Measurements from ENCODE around the gene NIPA2.

NIPA2 gene

GRCh38 chr15:22903961-22904534, 65.6 kb downstream of the NIPA2 start:
- DNase-seq (ENCODE audit: low read depth) = no peak
- no peak for TF ChIP-seq CTCF (conservative IDR thresholded peaks at IDR 0.05; ENCODE audit: control insufficient read depth, insufficient read depth, low read depth, low read length)
- H3K4me3 ChIP-seq (ENCODE audit: control insufficient read depth, low read depth, low read length) = no peak overlapping the region

- TF ChIP-seq CTCF (conservative IDR thresholded peaks at IDR 0.05; ENCODE audit: control insufficient read depth, insufficient read depth, low read depth, low read length) = no peak
- no peak overlapping the region for H3K4me3 ChIP-seq (ENCODE audit: control insufficient read depth, low read depth, low read length)
- DNase-seq (ENCODE audit: low read depth) = no peak
Measured at GRCh38 chr15:22904736-22905135, 66.3 kb downstream of the NIPA2 start.

GRCh38 chr15:22907161-22907950, 68.9 kb downstream of the NIPA2 start:
- DNase-seq (ENCODE audit: low read depth) = no peak
- no peak overlapping the region for H3K4me3 ChIP-seq (ENCODE audit: control insufficient read depth, low read depth, low read length)
- no peak for TF ChIP-seq CTCF (conservative IDR thresholded peaks at IDR 0.05; ENCODE audit: control insufficient read depth, insufficient read depth, low read depth, low read length)

- no peak for DNase-seq (ENCODE audit: low read depth)
- no peak for TF ChIP-seq CTCF (conservative IDR thresholded peaks at IDR 0.05; ENCODE audit: control insufficient read depth, insufficient read depth, low read depth, low read length)
- no peak overlapping the region for H3K4me3 ChIP-seq (ENCODE audit: control insufficient read depth, low read depth, low read length)
Measured at GRCh38 chr15:22908830-22909229, 70.4 kb downstream of the NIPA2 start.

- H3K4me3 ChIP-seq (ENCODE audit: control insufficient read depth, low read depth, low read length) = no peak overlapping the region
- DNase-seq (ENCODE audit: low read depth) = no peak
- no peak for TF ChIP-seq CTCF (conservative IDR thresholded peaks at IDR 0.05; ENCODE audit: control insufficient read depth, insufficient read depth, low read depth, low read length)
Measured at GRCh38 chr15:22911306-22911705, 72.8 kb downstream of the NIPA2 start.

GRCh38 chr15:22912256-22912655, 73.8 kb downstream of the NIPA2 start:
- no peak for TF ChIP-seq CTCF (conservative IDR thresholded peaks at IDR 0.05; ENCODE audit: control insufficient read depth, insufficient read depth, low read depth, low read length)
- H3K4me3 ChIP-seq (ENCODE audit: control insufficient read depth, low read depth, low read length) = no peak overlapping the region
- no peak for DNase-seq (ENCODE audit: low read depth)

Data from fibroblast of mammary gland (primary cell).